ENCODE data around the gene SPATA24.
A peak's percentile ranks its signal among the peaks of the same experiment; 100 is the strongest.

The SPATA24 gene

GRCh38 chr5:139408191-139408590 is 4.3 kb upstream of the SPATA24 start:
- Mint-ChIP-seq H3K9me3 (no peaks in the 10 kb centered on the region), H3K27ac (peak overlapping the region; percentile 77), H3K4me3 (no peak overlapping the region), H3K36me3 (peaks cover 16% of the 10 kb centered on the region), H3K27me3 (no peaks in the 10 kb centered on the region), H3K4me1 (peaks cover 33% of the 10 kb centered on the region)
- ATAC-seq: no peak

- peak overlapping the region; percentile 0 for H3K4me3 Mint-ChIP-seq
- peaks cover 39% of the 10 kb centered on the region for H3K4me1 Mint-ChIP-seq
- H3K27ac Mint-ChIP-seq: peak overlapping the region; percentile 77
- peak; percentile 74 for ATAC-seq
- H3K27me3 Mint-ChIP-seq: no peaks in the 10 kb centered on the region
- no peaks in the 10 kb centered on the region for H3K9me3 Mint-ChIP-seq
- peaks cover 10% of the 10 kb centered on the region for H3K36me3 Mint-ChIP-seq
These were observed 3.6 kb upstream of the SPATA24 start for GRCh38 chr5:139407517-139407916.

GRCh38 chr5:139406963-139407362 is 3.1 kb upstream of the SPATA24 start:
- Mint-ChIP-seq H3K27ac (peak overlapping the region; percentile 77), H3K4me1 (peaks cover 45% of the 10 kb centered on the region), H3K36me3 (peaks cover 6% of the 10 kb centered on the region), H3K4me3 (no peak overlapping the region), H3K27me3 (no peaks in the 10 kb centered on the region), H3K9me3 (no peaks in the 10 kb centered on the region)
- ATAC-seq: no peak

- Mint-ChIP-seq H3K36me3 (peaks cover 4% of the 10 kb centered on the region), H3K4me3 (peak overlapping the region; percentile 89), H3K27me3 (no peaks in the 10 kb centered on the region), H3K27ac (peak overlapping the region; percentile 85), H3K4me1 (peaks cover 53% of the 10 kb centered on the region), H3K9me3 (no peaks in the 10 kb centered on the region)
- ATAC-seq: no peak
These were observed 573 bp upstream of the SPATA24 start for GRCh38 chr5:139404484-139404840.

- peaks cover 7% of the 10 kb centered on the region for H3K36me3 Mint-ChIP-seq
- peaks cover 59% of the 10 kb centered on the region for H3K4me1 Mint-ChIP-seq
- H3K9me3 Mint-ChIP-seq: no peaks in the 10 kb centered on the region
- H3K27ac Mint-ChIP-seq: peak overlapping the region; percentile 85
- ATAC-seq: no peak
- H3K27me3 Mint-ChIP-seq: no peaks in the 10 kb centered on the region
- H3K4me3 Mint-ChIP-seq: peak overlapping the region; percentile 89
These were observed 487 bp downstream of the SPATA24 start for GRCh38 chr5:139403418-139403786.

GRCh38 chr5:139402561-139403158 is 1.2 kb downstream of the SPATA24 start:
- peak overlapping the region; percentile 89 for H3K4me3 Mint-ChIP-seq
- H3K4me1 Mint-ChIP-seq: peaks cover 53% of the 10 kb centered on the region
- no peaks in the 10 kb centered on the region for H3K27me3 Mint-ChIP-seq
- H3K36me3 Mint-ChIP-seq: peaks cover 7% of the 10 kb centered on the region
- no peak for ATAC-seq
- H3K27ac Mint-ChIP-seq: peak overlapping the region; percentile 85
- H3K9me3 Mint-ChIP-seq: no peaks in the 10 kb centered on the region

- peaks cover 7% of the 10 kb centered on the region for H3K36me3 Mint-ChIP-seq
- H3K27ac Mint-ChIP-seq: peak overlapping the region; percentile 26
- peaks cover 42% of the 10 kb centered on the region for H3K4me1 Mint-ChIP-seq
- ATAC-seq: no peak
- H3K4me3 Mint-ChIP-seq: no peak overlapping the region
- no peaks in the 10 kb centered on the region for H3K27me3 Mint-ChIP-seq
- H3K9me3 Mint-ChIP-seq: no peaks in the 10 kb centered on the region
These were observed 2.3 kb downstream of the SPATA24 start for GRCh38 chr5:139401546-139401945.

- H3K27ac Mint-ChIP-seq: peak overlapping the region; percentile 78
- H3K4me1 Mint-ChIP-seq: peaks cover 55% of the 10 kb centered on the region
- peak overlapping the region; percentile 57 for H3K4me3 Mint-ChIP-seq
- peaks cover 7% of the 10 kb centered on the region for H3K36me3 Mint-ChIP-seq
- no peaks in the 10 kb centered on the region for H3K27me3 Mint-ChIP-seq
- ATAC-seq: peak; percentile 10
- H3K9me3 Mint-ChIP-seq: no peaks in the 10 kb centered on the region
These were observed 4.3 kb downstream of the SPATA24 start for GRCh38 chr5:139399501-139400121.

- Mint-ChIP-seq H3K9me3 (no peaks in the 10 kb centered on the region), H3K4me1 (peaks cover 47% of the 10 kb centered on the region), H3K27ac (no peak overlapping the region), H3K4me3 (no peak overlapping the region), H3K27me3 (no peaks in the 10 kb centered on the region), H3K36me3 (peaks cover 7% of the 10 kb centered on the region)
- ATAC-seq: no peak
These were observed 6.0 kb downstream of the SPATA24 start for GRCh38 chr5:139397921-139398320.

- H3K9me3 Mint-ChIP-seq: no peaks in the 10 kb centered on the region
- no peak for ATAC-seq
- no peaks in the 10 kb centered on the region for H3K27me3 Mint-ChIP-seq
- peaks cover 7% of the 10 kb centered on the region for H3K36me3 Mint-ChIP-seq
- no peak overlapping the region for H3K4me3 Mint-ChIP-seq
- H3K27ac Mint-ChIP-seq: no peak overlapping the region
- peaks cover 44% of the 10 kb centered on the region for H3K4me1 Mint-ChIP-seq
These were observed 7.2 kb downstream of the SPATA24 start for GRCh38 chr5:139396691-139397090.

- H3K4me3 Mint-ChIP-seq: no peak overlapping the region
These were observed 7.8 kb downstream of the SPATA24 start for GRCh38 chr5:139395844-139396640.

GRCh38 chr5:139394654-139395566 is 9.0 kb downstream of the SPATA24 start, which contains the start of gene PROB1:
Gene PROB1, minus strand, starts transcription at chr5:139395104. Its CDS starts 23 bp downstream, at chr5:139395081.
- Mint-ChIP-seq H3K27me3 (no peaks in the 10 kb centered on the region), H3K4me3 (peak within 1 kb of the TSS; percentile 96)

More at GRCh38 chr5:139395844-139396640, 7.8 kb downstream of the SPATA24 start:
- Mint-ChIP-seq H3K27me3 (no peaks in the 10 kb centered on the region), H3K4me1 (peaks cover 51% of the 10 kb centered on the region), H3K36me3 (peaks cover 7% of the 10 kb centered on the region), H3K27ac (no peak overlapping the region), H3K9me3 (no peaks in the 10 kb centered on the region)
- no peak for ATAC-seq

GRCh38 chr5:139394123-139394653 is 9.7 kb downstream of the SPATA24 start:
- peaks cover 61% of the 10 kb centered on the region for H3K4me1 Mint-ChIP-seq
- ATAC-seq: no peak
- H3K27me3 Mint-ChIP-seq: no peaks in the 10 kb centered on the region
- peak overlapping the region; percentile 98 for H3K27ac Mint-ChIP-seq
- peak overlapping the region; percentile 96 for H3K4me3 Mint-ChIP-seq
- H3K9me3 Mint-ChIP-seq: no peaks in the 10 kb centered on the region
- peaks cover under 1% of the 10 kb centered on the region for H3K36me3 Mint-ChIP-seq

More at GRCh38 chr5:139394654-139395566, 9.0 kb downstream of the SPATA24 start, which contains the start of gene PROB1:
- Mint-ChIP-seq H3K9me3 (no peaks in the 10 kb centered on the region), H3K27ac (peak within 1 kb of the TSS; percentile 98), H3K36me3 (peaks cover 7% of the 10 kb centered on the region), H3K4me1 (peaks cover 61% of the 10 kb centered on the region)
- ATAC-seq: no peak

GRCh38 chr5:139393497-139394122 is 10.3 kb downstream of the SPATA24 start:
- Mint-ChIP-seq H3K9me3 (no peaks in the 10 kb centered on the region), H3K4me3 (peak overlapping the region; percentile 96), H3K27me3 (no peaks in the 10 kb centered on the region), H3K4me1 (peaks cover 64% of the 10 kb centered on the region), H3K36me3 (no peaks in the 10 kb centered on the region), H3K27ac (peak overlapping the region; percentile 98)
- no peak for ATAC-seq
